HepG2 (cell line): ENCODE results near the gene PRR5L. TPM values are rescaled to one million over a fixed set of nuclear protein-coding genes. Genes with fewer than 3 reads are reported as not detected.

ENCODE experiments used
- ATAC-seq: fragments of 200-7000 bp; cut with Tn5 transposase; 3 replicates; pipeline ENCODE4 v1.9.1; 2020; ENCODE audit warnings: mild to moderate bottlenecking, moderate library complexity
- BruUV-seq: library from RNA; stranded (reverse); fragments of 400-500 nt; replicated peaks from 2 replicates; lab custom pipeline; 2021; lab: Mats Ljungman, UMichigan
- CTCF ChIA-PET: fragments of 300-600 bp; formaldehyde crosslinking; extraction: SDS; loops from one replicate; lab custom pipeline; 2021; ENCODE audit warnings: low total read pairs, inconsistent platforms, low intra/inter-chr PET ratio; lab: Yijun Ruan, JAX
- POLR2A ChIA-PET: fragments of 350-600 bp; sonication (Branson Sonifier 250); formaldehyde crosslinking; loops from one replicate; lab custom pipeline; 2020; ENCODE audit warnings: antibody characterized with exemption, inconsistent platforms; lab: Yijun Ruan, JAX
- DNase-seq: peaks from one replicate; pipeline ENCODE4 v3.0.0-alpha.2; 2015; ENCODE audit warnings: low spot score
- FAIRE-seq: peaks from 3 replicates; lab custom pipeline; 2011; peaks lifted over from hg19 to GRCh38; lab: Jason Lieb, UNC
- H2AFZ ChIP-seq: one replicate; pipeline ENCODE4 v1.6.1; 2011; ENCODE audit warnings: low read length, inconsistent platforms
- H3K27ac ChIP-seq: fragments of 300-600 bp; 3 replicates; pipeline ENCODE4 v1.8.0; 2011; ENCODE audit warnings: mixed run types, mild to moderate bottlenecking, mixed read lengths, low read length, inconsistent platforms; ENCODE audit not compliant: insufficient read depth; ENCODE audit errors: extremely low read length
- H3K27me3 ChIP-seq, 2 experiments: fragments of 200-600 bp in 1 of 2; 2 replicates in 1 of 2; 3 replicates in 1 of 2; pipeline versions ENCODE4 v1.6.0 to v1.8.0; 2011; ENCODE audit warnings: low read length in 2 of 2, mild to moderate bottlenecking in 2 of 2, moderate library complexity in 2 of 2, inconsistent platforms in 1 of 2; ENCODE audit not compliant: insufficient read depth in 2 of 2, control insufficient read depth in 1 of 2
- H3K36me3 ChIP-seq, 2 experiments: fragments of 200-600 bp in 1 of 2; replicated peaks in 1 of 2; 2 replicates in 1 of 2; 3 replicates in 1 of 2; pipeline versions ENCODE4 v1.5.1 to v1.8.0; 2011; ENCODE audit warnings: low read length in 2 of 2, inconsistent platforms in 1 of 2; ENCODE audit not compliant: insufficient read depth in 2 of 2, control insufficient read depth in 1 of 2
- H3K4me1 ChIP-seq: 2 replicates; pipeline ENCODE4 v1.5.1; 2012; ENCODE audit warnings: low read length, inconsistent platforms; ENCODE audit not compliant: insufficient read depth
- H3K4me2 ChIP-seq: 2 replicates; pipeline ENCODE4 v1.6.0; 2011; ENCODE audit warnings: low read depth, low read length, inconsistent platforms
- H3K4me3 ChIP-seq, 3 experiments: fragments of 200-600 bp in 1 of 3; sonication (generic), shearing (Covaris generic) in 1 of 3; replicated peaks in 1 of 3; 2 replicates each; pipeline ENCODE4 v1.5.1; 2011 to 2016; ENCODE audit warnings: low read length in 3 of 3, inconsistent platforms in 2 of 3, low read depth in 2 of 3, mild to moderate bottlenecking in 2 of 3, control low read depth in 1 of 3, mixed read lengths in 1 of 3; ENCODE audit not compliant: insufficient read depth in 1 of 3
- H3K79me2 ChIP-seq: one replicate; pipeline ENCODE4 v1.6.1; 2011; ENCODE audit warnings: low read length, inconsistent platforms; ENCODE audit not compliant: insufficient read depth
- H3K9ac ChIP-seq: 2 replicates; pipeline ENCODE4 v1.6.0; 2011; ENCODE audit warnings: mild to moderate bottlenecking, low read depth, low read length, inconsistent platforms; ENCODE audit not compliant: insufficient read depth
- H3K9me3 ChIP-seq: 2 replicates; pipeline ENCODE4 v1.5.1; 2012; ENCODE audit warnings: mild to moderate bottlenecking, low read length
- H4K20me1 ChIP-seq: 2 replicates; pipeline ENCODE4 v1.6.0; 2011; ENCODE audit warnings: inconsistent platforms, mild to moderate bottlenecking, low read length, moderate library complexity; ENCODE audit not compliant: insufficient read depth
- ZNF232 ChIP-seq: sonication (generic); formaldehyde crosslinking; IDR thresholded peaks from 2 replicates; pipeline ENCODE4 v1.4.0; 2020; ENCODE audit warnings: missing genetic modification reagents, borderline replicate concordance
- WGBS: methylation state at CpG from one replicate; pipeline ENCODE4 v1.1.6; 2017; ENCODE audit warnings: low lambda C conversion rate; 5-methylcytosine and 5-hydroxymethylcytosine counted together
- in situ Hi-C: cut with HindIII; loops from 2 replicates; pipeline ENCODE4 v1.10.0; 2017; ENCODE audit warnings: low pct_unique_long_range_greater_than_20kb; ENCODE audit not compliant: extremely low pct_ligation_motif_present
- intact Hi-C: fragments of 100-400 bp; cut with micrococcal nuclease; formaldehyde crosslinking; loops from one replicate; pipeline ENCODE4 v1.10.0; 2022; ENCODE audit not compliant: unreplicated experiment
- polyA plus RNA-seq, 8 experiments: library from polyadenylated mRNA; depleted of rRNA in 3 of 8; stranded (reverse) in 7 of 8; unstranded in 1 of 8; fragments of >200 nt; fragmentation: Illumina TruSeq in 4 of 8; extraction: Trizol in 4 of 8; gene quantifications; 2 replicates each; pipeline versions ENCODE4 v1.2.1 to v1.2.3, GENCODE V29; 2011 to 2016; ENCODE audit warnings: low read depth in 4 of 8, missing spikeins in 1 of 8, mixed read lengths in 1 of 8; ENCODE audit not compliant: insufficient read depth in 1 of 8
- total RNA-seq, 5 experiments: library from RNA; depleted of rRNA; stranded (reverse); fragments of >200 nt; fragmentation: Illumina TruSeq; extraction: Trizol; gene quantifications; 2 replicates each; pipeline ENCODE4 v1.2.3, GENCODE V29; 2016; ENCODE audit warnings: low read depth in 1 of 5
- TF ChIP-seq, protein P1 (sequence below): sonication (generic); formaldehyde crosslinking; IDR thresholded peaks from 2 replicates; pipeline ENCODE4 v1.5.0; 2020; ENCODE audit warnings: missing genetic modification reagents, mild to moderate bottlenecking, borderline replicate concordance
- TF ChIP-seq, protein P2 (sequence below): sonication (generic); formaldehyde crosslinking; IDR thresholded peaks from 2 replicates; pipeline ENCODE4 v1.4.0; 2020; ENCODE audit warnings: missing genetic modification reagents

PRR5L gene
- total and polyA plus RNA-seq, 2 of the 13 experiments (the other 11 are each of a cell fraction or from before 2014, with no cell fraction given) = 0.16 TPM; not detected in 1

DNA sequence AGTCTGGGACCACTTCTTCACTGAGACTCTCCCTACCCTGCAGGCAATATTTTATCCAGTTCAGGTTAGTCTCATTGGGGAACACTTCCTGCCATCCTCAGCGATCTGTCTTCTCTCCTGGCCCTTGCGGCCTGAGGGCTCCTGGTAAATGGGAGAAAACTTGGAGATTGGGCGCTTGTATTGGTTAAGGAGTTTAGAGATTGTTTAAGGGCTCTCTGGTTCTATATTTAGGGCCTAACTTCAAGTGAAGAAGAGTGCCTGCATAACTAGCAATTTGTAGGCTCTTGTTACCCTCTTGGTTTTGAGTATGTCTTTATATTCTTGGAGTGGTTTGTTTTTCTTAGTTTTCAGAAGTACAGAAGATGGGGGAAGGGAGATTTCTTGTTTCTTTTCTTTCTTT, 141.3 kb downstream of the PRR5L start:
- TF ChIP-seq ZNF232 (CRISPR knock-in tag) = no peak
- TF ChIP-seq, protein P1, sequence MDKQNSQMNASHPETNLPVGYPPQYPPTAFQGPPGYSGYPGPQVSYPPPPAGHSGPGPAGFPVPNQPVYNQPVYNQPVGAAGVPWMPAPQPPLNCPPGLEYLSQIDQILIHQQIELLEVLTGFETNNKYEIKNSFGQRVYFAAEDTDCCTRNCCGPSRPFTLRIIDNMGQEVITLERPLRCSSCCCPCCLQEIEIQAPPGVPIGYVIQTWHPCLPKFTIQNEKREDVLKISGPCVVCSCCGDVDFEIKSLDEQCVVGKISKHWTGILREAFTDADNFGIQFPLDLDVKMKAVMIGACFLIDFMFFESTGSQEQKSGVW (CRISPR knock-in tag) = no peak
- TF ChIP-seq, protein P2, sequence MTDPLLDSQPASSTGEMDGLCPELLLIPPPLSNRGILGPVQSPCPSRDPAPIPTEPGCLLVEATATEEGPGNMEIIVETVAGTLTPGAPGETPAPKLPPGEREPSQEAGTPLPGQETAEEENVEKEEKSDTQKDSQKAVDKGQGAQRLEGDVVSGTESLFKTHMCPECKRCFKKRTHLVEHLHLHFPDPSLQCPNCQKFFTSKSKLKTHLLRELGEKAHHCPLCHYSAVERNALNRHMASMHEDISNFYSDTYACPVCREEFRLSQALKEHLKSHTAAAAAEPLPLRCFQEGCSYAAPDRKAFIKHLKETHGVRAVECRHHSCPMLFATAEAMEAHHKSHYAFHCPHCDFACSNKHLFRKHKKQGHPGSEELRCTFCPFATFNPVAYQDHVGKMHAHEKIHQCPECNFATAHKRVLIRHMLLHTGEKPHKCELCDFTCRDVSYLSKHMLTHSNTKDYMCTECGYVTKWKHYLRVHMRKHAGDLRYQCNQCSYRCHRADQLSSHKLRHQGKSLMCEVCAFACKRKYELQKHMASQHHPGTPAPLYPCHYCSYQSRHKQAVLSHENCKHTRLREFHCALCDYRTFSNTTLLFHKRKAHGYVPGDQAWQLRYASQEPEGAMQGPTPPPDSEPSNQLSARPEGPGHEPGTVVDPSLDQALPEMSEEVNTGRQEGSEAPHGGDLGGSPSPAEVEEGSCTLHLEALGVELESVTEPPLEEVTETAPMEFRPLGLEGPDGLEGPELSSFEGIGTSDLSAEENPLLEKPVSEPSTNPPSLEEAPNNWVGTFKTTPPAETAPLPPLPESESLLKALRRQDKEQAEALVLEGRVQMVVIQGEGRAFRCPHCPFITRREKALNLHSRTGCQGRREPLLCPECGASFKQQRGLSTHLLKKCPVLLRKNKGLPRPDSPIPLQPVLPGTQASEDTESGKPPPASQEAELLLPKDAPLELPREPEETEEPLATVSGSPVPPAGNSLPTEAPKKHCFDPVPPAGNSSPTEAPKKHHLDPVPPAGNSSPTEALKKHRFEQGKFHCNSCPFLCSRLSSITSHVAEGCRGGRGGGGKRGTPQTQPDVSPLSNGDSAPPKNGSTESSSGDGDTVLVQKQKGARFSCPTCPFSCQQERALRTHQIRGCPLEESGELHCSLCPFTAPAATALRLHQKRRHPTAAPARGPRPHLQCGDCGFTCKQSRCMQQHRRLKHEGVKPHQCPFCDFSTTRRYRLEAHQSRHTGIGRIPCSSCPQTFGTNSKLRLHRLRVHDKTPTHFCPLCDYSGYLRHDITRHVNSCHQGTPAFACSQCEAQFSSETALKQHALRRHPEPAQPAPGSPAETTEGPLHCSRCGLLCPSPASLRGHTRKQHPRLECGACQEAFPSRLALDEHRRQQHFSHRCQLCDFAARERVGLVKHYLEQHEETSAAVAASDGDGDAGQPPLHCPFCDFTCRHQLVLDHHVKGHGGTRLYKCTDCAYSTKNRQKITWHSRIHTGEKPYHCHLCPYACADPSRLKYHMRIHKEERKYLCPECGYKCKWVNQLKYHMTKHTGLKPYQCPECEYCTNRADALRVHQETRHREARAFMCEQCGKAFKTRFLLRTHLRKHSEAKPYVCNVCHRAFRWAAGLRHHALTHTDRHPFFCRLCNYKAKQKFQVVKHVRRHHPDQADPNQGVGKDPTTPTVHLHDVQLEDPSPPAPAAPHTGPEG (CRISPR knock-in tag) = no peak
- 54% methylated on average over 3 of the region's 3 CpGs for WGBS
- no peak overlapping the region for H2AFZ ChIP-seq
- no peaks in the 10 kb centered on the region for H3K9me3 ChIP-seq
- BruUV-seq = no TSS peak
- H3K27ac ChIP-seq = no peak overlapping the region
- H3K36me3 ChIP-seq = no peaks in the 10 kb centered on the region
- no peak overlapping the region for H3K4me2 ChIP-seq
- H3K4me3 ChIP-seq = no peak overlapping the region
- intact Hi-C loops = no loop called here
- peaks cover 14% of the 10 kb centered on the region for H3K4me1 ChIP-seq
- FAIRE-seq = no peak
- POLR2A ChIA-PET = no interaction called here
- no peak overlapping the region for H3K9ac ChIP-seq
- no peaks in the 10 kb centered on the region for H3K79me2 ChIP-seq
- DNase-seq = no peak
- CTCF ChIA-PET = no interaction called here
- no peaks in the 10 kb centered on the region for H4K20me1 ChIP-seq
- ATAC-seq = no peak
- no peaks in the 10 kb centered on the region for H3K27me3 ChIP-seq
- in situ Hi-C loops = loop anchor here (10.0 kb wide), 1 partner anchor 57 kb away; no protein-coding TSS in a partner anchor
